HG02798 (cell line): Measurements from ENCODE around the gene CAMTA1.

Source experiments
- ATAC-seq: cut with Tn5 transposase; IDR thresholded peaks from one replicate; pipeline ENCODE4 v1.9.1; 2021; ENCODE audit warnings: mild to moderate bottlenecking; ENCODE audit not compliant: unreplicated experiment, poor library complexity

Gene CAMTA1

GRCh38 chr1:7085521-7085920 lies 300.3 kb downstream of the CAMTA1 start:
- ATAC-seq = no peak

GRCh38 chr1:7086106-7086505 lies 300.9 kb downstream of the CAMTA1 start:
- no peak for ATAC-seq

- no peak for ATAC-seq
These were observed 302.6 kb downstream of the CAMTA1 start for GRCh38 chr1:7087888-7088287.

GRCh38 chr1:7089497-7089896 lies 304.2 kb downstream of the CAMTA1 start:
- ATAC-seq = no peak

- no peak for ATAC-seq
These were observed 308.0 kb downstream of the CAMTA1 start for GRCh38 chr1:7093297-7093696.

- ATAC-seq = no peak
These were observed 308.8 kb downstream of the CAMTA1 start for GRCh38 chr1:7094086-7094485.

GRCh38 chr1:7094509-7094908 lies 309.3 kb downstream of the CAMTA1 start:
- no peak for ATAC-seq

- ATAC-seq = no peak
These were observed 310.2 kb downstream of the CAMTA1 start for GRCh38 chr1:7095343-7095964.

- no peak for ATAC-seq
These were observed 312.8 kb downstream of the CAMTA1 start for GRCh38 chr1:7097938-7098592.

GRCh38 chr1:7098641-7099040 lies 313.4 kb downstream of the CAMTA1 start:
- no peak for ATAC-seq

- ATAC-seq = no peak
These were observed 315.2 kb downstream of the CAMTA1 start for GRCh38 chr1:7100479-7100878.

- no peak for ATAC-seq
These were observed 315.9 kb downstream of the CAMTA1 start for GRCh38 chr1:7101187-7101586.

- no peak for ATAC-seq
These were observed 318.1 kb downstream of the CAMTA1 start for GRCh38 chr1:7103361-7103782.

GRCh38 chr1:7103874-7104273 lies 318.6 kb downstream of the CAMTA1 start:
- ATAC-seq = no peak

- ATAC-seq = no peak
These were observed 319.1 kb downstream of the CAMTA1 start for GRCh38 chr1:7104339-7104738.

GRCh38 chr1:7105269-7105668 lies 320.0 kb downstream of the CAMTA1 start:
- no peak for ATAC-seq

- no peak for ATAC-seq
These were observed 321.3 kb downstream of the CAMTA1 start for GRCh38 chr1:7106442-7107108.

GRCh38 chr1:7107109-7107830 lies 322.0 kb downstream of the CAMTA1 start:
- no peak for ATAC-seq

GRCh38 chr1:7108251-7108650 lies 323.0 kb downstream of the CAMTA1 start:
- ATAC-seq = no peak

- ATAC-seq = no peak
These were observed 324.6 kb downstream of the CAMTA1 start for GRCh38 chr1:7109901-7110300.

- no peak for ATAC-seq
These were observed 325.1 kb downstream of the CAMTA1 start for GRCh38 chr1:7110321-7110720.
